ENCODE data around the gene OPA3.

OPA3 gene

GRCh38 chr19:45500918-45501729 lies 83.5 kb downstream of the OPA3 start:
- no peak for FAIRE-seq

- FAIRE-seq = no peak
These were observed 85.1 kb downstream of the OPA3 start for GRCh38 chr19:45499196-45500180.

- FAIRE-seq = no peak
These were observed 86.0 kb downstream of the OPA3 start, which contains the start of gene PPM1N for GRCh38 chr19:45498411-45499195. TSS of gene PPM1N (plus strand) at chr19:45498443. CDS start at chr19:45498473, 30 bp downstream.

GRCh38 chr19:45497791-45498190 lies 86.8 kb downstream of the OPA3 start:
- no peak for FAIRE-seq

- FAIRE-seq = no peak
These were observed 88.2 kb downstream of the OPA3 start for GRCh38 chr19:45496349-45496953.

- no peak for FAIRE-seq
These were observed 89.4 kb downstream of the OPA3 start for GRCh38 chr19:45495178-45495577.

- no peak for FAIRE-seq
These were observed 90.2 kb downstream of the OPA3 start for GRCh38 chr19:45494261-45494916.

GRCh38 chr19:45492627-45493470 lies 91.8 kb downstream of the OPA3 start:
- peak; percentile 99 for FAIRE-seq

- no peak for FAIRE-seq
These were observed 92.4 kb downstream of the OPA3 start for GRCh38 chr19:45492137-45492626.

- no peak for FAIRE-seq
These were observed 95.3 kb downstream of the OPA3 start for GRCh38 chr19:45489216-45489855.

- no peak for FAIRE-seq
These were observed 95.9 kb downstream of the OPA3 start for GRCh38 chr19:45488708-45489107.

GRCh38 chr19:45485305-45486077 lies 99.1 kb downstream of the OPA3 start:
- FAIRE-seq = peak; percentile 16

- FAIRE-seq = no peak
These were observed 100.2 kb downstream of the OPA3 start for GRCh38 chr19:45484273-45484945.

GRCh38 chr19:45483033-45483432 lies 101.6 kb downstream of the OPA3 start:
- FAIRE-seq = no peak

- FAIRE-seq = peak; percentile 91
These were observed 106.0 kb downstream of the OPA3 start for GRCh38 chr19:45478454-45479238.

GRCh38 chr19:45477713-45478453 lies 106.7 kb downstream of the OPA3 start:
- no peak for FAIRE-seq

All from A204.1 (cell line).